ENCODE data around the gene MVB12B.

MVB12B gene

DNA sequence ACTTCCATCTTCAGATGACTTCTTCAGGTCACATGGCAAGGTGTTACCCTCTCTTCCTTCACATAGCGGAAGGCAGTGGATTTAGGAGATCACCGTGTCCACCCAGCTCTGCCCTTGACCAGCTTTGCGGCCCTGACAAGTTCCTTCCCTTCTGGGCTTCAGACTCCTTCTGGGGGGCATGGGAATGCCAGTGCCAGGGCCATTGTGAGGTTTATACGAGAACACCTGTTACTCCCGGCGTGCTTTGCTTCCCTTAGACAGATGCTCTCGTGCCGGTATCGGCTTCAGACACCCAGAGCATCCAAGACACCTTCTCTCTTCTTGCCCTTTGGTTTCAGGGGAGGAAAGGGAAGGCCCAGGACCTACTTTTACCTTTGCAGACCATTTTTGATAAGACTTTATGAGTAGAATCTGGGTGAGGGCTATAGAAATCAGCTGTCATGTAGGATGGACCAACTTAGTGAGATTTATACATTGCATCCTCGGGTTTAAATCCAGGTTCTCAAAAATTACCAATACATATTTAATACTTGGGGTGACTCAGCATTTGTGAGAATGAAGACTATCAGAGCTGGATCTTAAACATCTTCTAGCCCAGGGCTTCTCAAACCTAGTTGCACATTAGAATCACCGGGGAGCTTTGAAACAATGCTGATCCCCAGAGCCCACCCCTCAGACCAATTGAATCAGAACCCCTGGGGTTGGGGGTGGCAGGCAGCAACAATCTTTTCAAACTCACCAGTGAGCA is 138.2 kb downstream of the MVB12B start:
- Histone ChIP-seq H3K36me3 (replicated peaks) (no peaks in the 10 kb centered on the region), H3K27me3 (replicated peaks) (no peaks in the 10 kb centered on the region), H3K4me3 (ENCODE audit: low read depth, low read length) (no peak overlapping the region), H3K27ac (no peak overlapping the region)
- in situ Hi-C loops (cut with HindIII; ENCODE audit: low pct_ligation_motif_present, low sequenced_read_pairs) = no loop called here
- TF ChIP-seq CTCF (IDR thresholded peaks at IDR 0.05; ENCODE audit: low read depth, low read length, missing control alignments) = no peak
- DNase-seq = no peak

- no peak overlapping the region for H3K27ac ChIP-seq
- TF ChIP-seq CTCF (IDR thresholded peaks at IDR 0.05; ENCODE audit: low read depth, low read length, missing control alignments) = no peak
- no peaks in the 10 kb centered on the region for H3K27me3 ChIP-seq (replicated peaks)
- in situ Hi-C loops (cut with HindIII; ENCODE audit: low pct_ligation_motif_present, low sequenced_read_pairs) = no loop called here
- no peaks in the 10 kb centered on the region for H3K36me3 ChIP-seq (replicated peaks)
- H3K4me3 ChIP-seq (ENCODE audit: low read depth, low read length) = no peak overlapping the region
- DNase-seq = no peak
Observed at GRCh38 chr9:126465977-126466376, 139.3 kb downstream of the MVB12B start.

- no peak for TF ChIP-seq CTCF (IDR thresholded peaks at IDR 0.05; ENCODE audit: low read depth, low read length, missing control alignments)
- in situ Hi-C loops (cut with HindIII; ENCODE audit: low pct_ligation_motif_present, low sequenced_read_pairs) = no loop called here
- Histone ChIP-seq H3K36me3 (replicated peaks) (no peaks in the 10 kb centered on the region), H3K27ac (no peak overlapping the region), H3K27me3 (replicated peaks) (no peaks in the 10 kb centered on the region), H3K4me3 (ENCODE audit: low read depth, low read length) (no peak overlapping the region)
- DNase-seq = no peak
Observed at GRCh38 chr9:126468141-126468825, 141.7 kb downstream of the MVB12B start.

DNA sequence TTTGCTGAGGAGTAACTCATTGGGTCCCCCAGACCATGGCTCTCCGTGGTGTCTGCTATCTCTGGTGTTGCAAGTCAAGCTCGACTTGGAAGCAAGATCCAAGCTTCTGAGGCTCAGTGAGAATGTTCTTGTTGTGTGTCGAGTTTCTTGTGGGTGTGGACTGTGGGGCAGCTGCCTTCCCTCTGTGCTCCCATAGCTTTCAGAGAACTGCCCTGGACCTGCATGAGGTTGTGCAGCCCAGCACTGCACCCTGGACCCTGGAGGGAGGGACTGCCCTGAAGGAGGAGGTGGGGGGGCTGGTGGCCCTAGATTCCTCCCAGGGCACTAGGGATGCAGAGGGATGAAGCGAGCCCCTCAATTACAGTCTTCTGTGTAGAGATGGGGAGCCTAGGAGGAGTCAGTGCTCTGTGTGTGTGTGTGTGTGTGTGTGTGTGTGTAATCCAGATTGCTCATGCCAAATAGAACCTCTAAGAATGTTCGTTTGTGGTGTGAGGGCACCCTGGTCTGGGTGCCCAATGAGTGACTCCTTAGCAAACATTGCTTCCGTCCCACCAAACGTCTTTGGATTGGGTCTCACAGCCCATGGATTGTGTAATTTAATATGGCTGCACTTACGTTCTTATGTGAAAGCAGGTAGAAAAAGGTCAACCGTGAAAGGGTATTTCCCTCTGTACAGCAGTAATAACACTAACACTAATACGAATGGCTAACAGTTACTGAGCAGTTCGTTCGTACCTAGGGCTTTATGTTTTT is 143.8 kb downstream of the MVB12B start:
- Histone ChIP-seq H3K27ac (no peak overlapping the region), H3K36me3 (replicated peaks) (no peaks in the 10 kb centered on the region), H3K4me3 (ENCODE audit: low read depth, low read length) (no peak overlapping the region), H3K27me3 (replicated peaks) (no peaks in the 10 kb centered on the region)
- in situ Hi-C loops (cut with HindIII; ENCODE audit: low pct_ligation_motif_present, low sequenced_read_pairs) = no loop called here
- TF ChIP-seq CTCF (IDR thresholded peaks at IDR 0.05; ENCODE audit: low read depth, low read length, missing control alignments) = no peak
- no peak for DNase-seq

- Histone ChIP-seq H3K27ac (peak overlapping the region; percentile 0), H3K27me3 (replicated peaks) (no peaks in the 10 kb centered on the region), H3K36me3 (replicated peaks) (no peaks in the 10 kb centered on the region), H3K4me3 (ENCODE audit: low read depth, low read length) (no peak overlapping the region)
- DNase-seq = no peak
- in situ Hi-C loops (cut with HindIII; ENCODE audit: low pct_ligation_motif_present, low sequenced_read_pairs) = no loop called here
- TF ChIP-seq CTCF (IDR thresholded peaks at IDR 0.05; ENCODE audit: low read depth, low read length, missing control alignments) = no peak
Observed at GRCh38 chr9:126471084-126471624, 144.5 kb downstream of the MVB12B start.
